SK-N-MC (cell line): ENCODE results near the gene RPP21.

Experiments used
- EZH2 ChIP-seq: fragments of 200-600 bp; sonication (generic); IDR thresholded peaks from one replicate; pipeline ENCODE4 v1.6.1; 2017; ENCODE audit warnings: antibody characterized with exemption
- POLR2AphosphoS5 ChIP-seq: IDR thresholded peaks from 2 replicates; pipeline ENCODE4 v1.6.1; 2012; ENCODE audit warnings: mild to moderate bottlenecking, low read depth, low read length, borderline replicate concordance

GRCh38 chr6:30341218-30341617 lies 3.7 kb upstream of the RPP21 start:
- TF ChIP-seq POLR2AphosphoS5 (no peak), EZH2 (no peak)
